ENCODE results near the gene NRBF2.
"Not testable (repeated sequence)": the region's sequence is repeated elsewhere in the genome, so short reads cannot be mapped to it uniquely, and the experiment has no call there.

The NRBF2 gene

GRCh38 chr10:63133056-63133820, at the start of gene NRBF2:
Gene NRBF2, plus strand, starts transcription at chr10:63133328. Its CDS starts 143 bp downstream, at chr10:63133471.
- Histone ChIP-seq H3K4me2 (ENCODE audit: insufficient read depth, low read length) (peak within 1 kb of the TSS; percentile 73), H4K20me1 (ENCODE audit: insufficient read depth, low read length) (peaks cover 3% of the 10 kb centered on the region; the same call in 1 of the 2 replicates), H2AFZ (ENCODE audit: low read depth, low read length) (peak within 1 kb of the TSS; percentile 98), H3K9me3 (ENCODE audit: insufficient read depth, low read length, severe bottlenecking) (peaks cover 8% of the 10 kb centered on the region), H3K4me3 (ENCODE audit: low read depth in 1 of 2, low read length in 2 of 2) (peak within 1 kb of the TSS; percentile 91 to 95), H3K27ac (ENCODE audit: low read length) (peak within 1 kb of the TSS; percentile 88), H3K4me1 (ENCODE audit: insufficient read depth, low read length) (peaks cover 27% of the 10 kb centered on the region), H3K27me3 (ENCODE audit: insufficient read depth, low read length, poor library complexity) (no peaks in the 10 kb centered on the region), H3K79me2 (ENCODE audit: insufficient read depth, low read length) (peaks cover 50% of the 10 kb centered on the region), H3K36me3 (ENCODE audit: insufficient read depth, low read length) (peaks cover 2% of the 10 kb centered on the region; the same call in 1 of the 2 replicates), H3K9ac (ENCODE audit: low read depth, low read length) (peak within 1 kb of the TSS; percentile 98)
- DNase-seq (peak; percentile 98), ATAC-seq (ENCODE audit: insufficient read depth, low read depth) (peak; percentile 94)
- TF ChIP-seq EZH2 (IDR thresholded peaks at IDR 0.05; ENCODE audit: borderline replicate concordance, low read depth, low read length, severe bottlenecking): no peak
- peak; percentile 51 for TF ChIP-seq CTCF (IDR thresholded peaks at IDR 0.05; ENCODE audit: borderline replicate concordance, extremely low read depth, low read length, poor library complexity, severe bottlenecking)

- not testable (repeated sequence) for H2AFZ ChIP-seq (ENCODE audit: low read depth, low read length); H3K4me3 ChIP-seq (ENCODE audit: low read depth in 1 of 2, low read length in 2 of 2); H3K79me2 ChIP-seq (ENCODE audit: insufficient read depth, low read length); H3K36me3 ChIP-seq (ENCODE audit: insufficient read depth, low read length); DNase-seq; H3K27ac ChIP-seq (ENCODE audit: low read length); H3K4me1 ChIP-seq (ENCODE audit: insufficient read depth, low read length); H3K4me2 ChIP-seq (ENCODE audit: insufficient read depth, low read length); H3K9ac ChIP-seq (ENCODE audit: low read depth, low read length); H3K9me3 ChIP-seq (ENCODE audit: insufficient read depth, low read length, severe bottlenecking); H4K20me1 ChIP-seq (ENCODE audit: insufficient read depth, low read length); H3K27me3 ChIP-seq (ENCODE audit: insufficient read depth, low read length, poor library complexity); ATAC-seq (ENCODE audit: insufficient read depth, low read depth)
These were observed 49.7 kb upstream of the NRBF2 start for GRCh38 chr10:63083406-63083805.

GRCh38 chr10:63083904-63084689, 49.0 kb upstream of the NRBF2 start:
- Histone ChIP-seq H3K79me2 (ENCODE audit: insufficient read depth, low read length) (no peaks in the 10 kb centered on the region), H3K9me3 (ENCODE audit: insufficient read depth, low read length, severe bottlenecking) (no peaks in the 10 kb centered on the region), H3K27ac (ENCODE audit: low read length) (no peak overlapping the region), H2AFZ (ENCODE audit: low read depth, low read length) (no peak overlapping the region), H3K36me3 (ENCODE audit: insufficient read depth, low read length) (no peaks in the 10 kb centered on the region), H4K20me1 (ENCODE audit: insufficient read depth, low read length) (no peaks in the 10 kb centered on the region), H3K4me2 (ENCODE audit: insufficient read depth, low read length) (no peak overlapping the region), H3K9ac (ENCODE audit: low read depth, low read length) (no peak overlapping the region), H3K4me1 (ENCODE audit: insufficient read depth, low read length) (no peaks in the 10 kb centered on the region), H3K27me3 (ENCODE audit: insufficient read depth, low read length, poor library complexity) (no peaks in the 10 kb centered on the region), H3K4me3 (ENCODE audit: low read depth in 1 of 2, low read length in 2 of 2) (no peak overlapping the region)
- peak; percentile 25 for DNase-seq
- TF ChIP-seq EZH2 (IDR thresholded peaks at IDR 0.05; ENCODE audit: borderline replicate concordance, low read depth, low read length, severe bottlenecking): no peak
- peak; percentile 72 for TF ChIP-seq CTCF (IDR thresholded peaks at IDR 0.05; ENCODE audit: borderline replicate concordance, extremely low read depth, low read length, poor library complexity, severe bottlenecking)
- peak; percentile 76 for ATAC-seq (ENCODE audit: insufficient read depth, low read depth)
